Nephron progenitor cell (in vitro differentiated cells): Measurements from ENCODE around the gene HS1BP3.

Experiments
- DNase-seq: peaks from one replicate; pipeline ENCODE4 v3.0.0; 2021
- H3K27ac Mint-ChIP-seq: 2 replicates; pipeline ENCODE4 v1.8.0; 2021; ENCODE audit warnings: mild to moderate bottlenecking, moderate library complexity, mixed read lengths
- H3K27me3 Mint-ChIP-seq: 2 replicates; pipeline ENCODE4 v1.8.0; 2021; ENCODE audit warnings: mild to moderate bottlenecking, low read depth, mixed read lengths; ENCODE audit not compliant: poor library complexity
- H3K36me3 Mint-ChIP-seq: 2 replicates; pipeline ENCODE4 v1.8.0; 2021; ENCODE audit warnings: low read depth, mixed read lengths
- H3K4me1 Mint-ChIP-seq: 2 replicates; pipeline ENCODE4 v1.8.0; 2021; ENCODE audit warnings: mixed read lengths
- H3K4me3 Mint-ChIP-seq: 2 replicates; pipeline ENCODE4 v1.8.0; 2021; ENCODE audit warnings: mild to moderate bottlenecking, moderate library complexity, mixed read lengths
- H3K9me3 Mint-ChIP-seq: 2 replicates; pipeline ENCODE4 v1.8.0; 2021; ENCODE audit warnings: mild to moderate bottlenecking, moderate library complexity, mixed read lengths
- CTCF ChIP-seq: fragments of 200-600 bp; sonication (generic); IDR thresholded peaks from 2 replicates; pipeline ENCODE4 v1.5.0; 2021; ENCODE audit warnings: antibody characterized with exemption

HS1BP3 gene

GRCh38 chr2:20662308-20662937 lies 11.5 kb upstream of the HS1BP3 start:
- H3K36me3 Mint-ChIP-seq, result no peaks in the 10 kb centered on the region
- H3K27ac Mint-ChIP-seq, result no peak overlapping the region
- H3K27me3 Mint-ChIP-seq, result peaks cover 93% of the 10 kb centered on the region
- no peak overlapping the region for H3K4me3 Mint-ChIP-seq
- no peaks in the 10 kb centered on the region for H3K9me3 Mint-ChIP-seq
- peaks cover 14% of the 10 kb centered on the region for H3K4me1 Mint-ChIP-seq
- TF ChIP-seq CTCF, result no peak
- no peak for DNase-seq

GRCh38 chr2:20661421-20662307 lies 10.8 kb upstream of the HS1BP3 start:
- peaks cover 14% of the 10 kb centered on the region for H3K4me1 Mint-ChIP-seq
- no peaks in the 10 kb centered on the region for H3K9me3 Mint-ChIP-seq
- TF ChIP-seq CTCF, result peak; percentile 98
- peaks cover 96% of the 10 kb centered on the region for H3K27me3 Mint-ChIP-seq
- no peak overlapping the region for H3K27ac Mint-ChIP-seq
- no peaks in the 10 kb centered on the region for H3K36me3 Mint-ChIP-seq
- DNase-seq, result peak; percentile 69
- H3K4me3 Mint-ChIP-seq, result no peak overlapping the region

GRCh38 chr2:20660506-20661420 lies 9.9 kb upstream of the HS1BP3 start:
- Mint-ChIP-seq H3K27ac (no peak overlapping the region), H3K4me1 (peaks cover 9% of the 10 kb centered on the region), H3K27me3 (peaks cover 92% of the 10 kb centered on the region), H3K9me3 (no peaks in the 10 kb centered on the region), H3K4me3 (no peak overlapping the region), H3K36me3 (no peaks in the 10 kb centered on the region)
- DNase-seq, result no peak
- TF ChIP-seq CTCF, result no peak

GRCh38 chr2:20657522-20658235 lies 6.8 kb upstream of the HS1BP3 start:
- Mint-ChIP-seq H3K36me3 (no peaks in the 10 kb centered on the region), H3K4me1 (no peaks in the 10 kb centered on the region), H3K27me3 (peaks cover 71% of the 10 kb centered on the region), H3K9me3 (no peaks in the 10 kb centered on the region), H3K27ac (no peak overlapping the region), H3K4me3 (no peak overlapping the region)
- no peak for DNase-seq
- TF ChIP-seq CTCF, result no peak

GRCh38 chr2:20656561-20656960 lies 5.7 kb upstream of the HS1BP3 start:
- Mint-ChIP-seq H3K27ac (no peak overlapping the region), H3K4me3 (no peak overlapping the region), H3K9me3 (no peaks in the 10 kb centered on the region), H3K36me3 (no peaks in the 10 kb centered on the region), H3K4me1 (peaks cover 7% of the 10 kb centered on the region), H3K27me3 (peaks cover 67% of the 10 kb centered on the region)
- DNase-seq, result no peak
- TF ChIP-seq CTCF, result no peak
